ENCODE measurements around the gene GRID1.

The GRID1 gene

DNA sequence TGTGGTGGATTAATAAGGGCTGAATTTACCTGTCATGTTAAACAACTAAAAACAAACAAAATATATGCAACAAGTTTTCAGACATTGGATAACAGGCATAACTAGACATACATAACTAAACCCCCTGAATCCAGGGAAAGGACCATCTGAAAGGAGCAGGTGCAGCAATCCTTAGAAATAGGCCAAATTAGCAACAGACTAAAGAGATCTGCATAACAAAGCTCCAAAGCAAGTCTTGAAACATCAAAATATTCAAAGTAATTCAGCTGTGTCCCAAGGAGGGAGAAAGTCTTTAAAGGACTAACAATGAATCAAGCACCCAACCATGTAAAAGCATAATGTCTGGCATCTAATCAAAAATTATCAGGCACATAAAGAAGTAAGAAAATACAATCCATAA, 475.1 kb downstream of the GRID1 start:
- DNase-seq (ENCODE audit: low read depth) = no peak
- no peak for TF ChIP-seq CTCF (IDR thresholded peaks at IDR 0.05; ENCODE audit: insufficient read depth, low read depth, low read length, missing control alignments)
- no peak overlapping the region for H3K4me3 ChIP-seq (ENCODE audit: low read length)

DNA sequence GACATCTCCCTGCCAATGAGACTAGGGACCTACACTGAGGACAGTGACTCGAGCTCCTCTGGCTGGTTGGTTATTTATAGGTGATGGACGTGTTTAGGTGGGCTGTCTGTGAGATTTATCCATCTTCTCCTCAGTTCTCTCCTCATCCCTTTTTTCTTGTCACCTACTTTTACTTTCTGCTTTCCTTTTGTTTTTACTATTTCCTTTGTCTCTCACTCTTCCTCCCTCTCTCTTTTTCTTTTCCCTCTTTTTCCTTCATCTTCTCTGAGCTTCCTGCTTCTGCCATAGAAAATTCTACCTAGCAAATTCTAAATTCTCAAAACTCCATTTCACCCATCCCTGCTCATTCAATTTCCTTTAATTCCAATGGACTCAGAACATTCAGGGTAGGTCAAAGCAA, 478.0 kb downstream of the GRID1 start:
- no peak overlapping the region for H3K4me3 ChIP-seq (ENCODE audit: low read length)
- TF ChIP-seq CTCF (IDR thresholded peaks at IDR 0.05; ENCODE audit: insufficient read depth, low read depth, low read length, missing control alignments) = no peak
- DNase-seq (ENCODE audit: low read depth) = no peak

GRCh38 chr10:85888004-85888403, 478.6 kb downstream of the GRID1 start:
- peak; percentile 47 for DNase-seq (ENCODE audit: low read depth)
- no peak for TF ChIP-seq CTCF (IDR thresholded peaks at IDR 0.05; ENCODE audit: insufficient read depth, low read depth, low read length, missing control alignments)

GRCh38 chr10:85874208-85874607, 492.4 kb downstream of the GRID1 start:
- no peak for DNase-seq (ENCODE audit: low read depth)
- no peak overlapping the region for H3K4me3 ChIP-seq (ENCODE audit: low read length)
- TF ChIP-seq CTCF (IDR thresholded peaks at IDR 0.05; ENCODE audit: insufficient read depth, low read depth, low read length, missing control alignments) = no peak

More at GRCh38 chr10:85888004-85888403, 478.6 kb downstream of the GRID1 start:
- no peak overlapping the region for H3K4me3 ChIP-seq (ENCODE audit: low read length)

DNA sequence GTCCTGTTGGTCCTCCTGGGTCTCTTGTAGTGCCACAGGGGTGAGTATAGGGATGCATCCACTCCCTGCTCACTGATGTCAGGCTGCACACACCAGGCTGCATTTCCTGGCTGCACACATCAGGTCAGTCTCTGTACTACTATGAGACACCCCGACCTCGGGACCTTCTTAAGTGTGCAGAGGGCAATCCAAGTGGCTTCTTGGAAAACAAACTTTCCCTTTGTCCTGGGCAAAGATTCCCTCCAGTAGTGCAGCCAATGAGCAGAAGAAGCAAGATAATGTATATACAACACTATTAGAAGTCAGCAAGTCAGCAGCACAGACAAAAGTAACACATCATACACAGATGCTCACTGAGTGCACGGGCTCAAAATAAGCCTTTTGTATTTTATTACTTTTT, 493.5 kb downstream of the GRID1 start:
- no peak for TF ChIP-seq CTCF (IDR thresholded peaks at IDR 0.05; ENCODE audit: insufficient read depth, low read depth, low read length, missing control alignments)
- no peak overlapping the region for H3K4me3 ChIP-seq (ENCODE audit: low read length)
- DNase-seq (ENCODE audit: low read depth) = no peak

DNA sequence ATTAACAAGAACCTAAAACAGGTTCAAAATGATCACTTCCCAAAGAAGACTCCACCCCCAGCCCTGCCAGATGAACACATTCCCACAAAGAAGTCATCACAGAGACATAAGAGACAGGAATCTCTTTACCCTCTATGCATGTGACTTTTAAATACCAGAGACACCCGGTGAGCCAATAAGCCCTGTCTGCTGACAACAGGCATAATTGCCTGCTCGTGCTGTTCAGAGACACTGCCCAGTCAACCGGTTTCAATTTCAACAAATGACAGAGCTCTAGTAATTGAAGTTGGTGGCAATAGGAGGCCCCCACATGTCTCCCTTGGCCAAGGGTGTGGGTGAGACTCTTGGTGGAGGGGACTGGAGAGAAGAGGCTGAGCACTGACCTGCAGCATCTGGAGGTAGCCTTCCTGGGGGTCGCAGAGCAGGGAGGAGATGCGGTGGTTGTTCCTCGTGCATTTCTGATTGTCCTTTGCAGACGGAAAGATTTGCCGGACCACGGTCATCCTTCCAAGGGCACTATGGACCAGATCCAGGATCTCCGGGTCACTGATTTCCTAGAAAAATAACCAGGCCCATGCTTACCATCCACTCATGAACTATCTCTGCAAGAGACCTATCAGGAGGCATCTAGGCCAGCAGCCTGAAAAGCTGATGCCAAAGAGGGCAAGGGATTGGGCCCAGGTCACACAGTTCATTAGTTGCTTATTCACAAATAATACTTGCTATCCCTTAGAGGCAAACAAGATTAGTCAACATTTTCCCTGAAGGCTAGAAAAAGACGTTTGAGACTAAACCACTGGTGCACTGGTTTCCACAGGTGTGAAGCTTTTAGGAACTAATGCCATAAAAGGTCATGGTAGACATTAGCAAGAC, 497.7 kb downstream of the GRID1 start:
- no peak for TF ChIP-seq CTCF (IDR thresholded peaks at IDR 0.05; ENCODE audit: insufficient read depth, low read depth, low read length, missing control alignments)
- no peak overlapping the region for H3K4me3 ChIP-seq (ENCODE audit: low read length)
- DNase-seq (ENCODE audit: low read depth) = no peak
